Measurements from ENCODE around the gene ACOT12. TPM values are rescaled to one million over a fixed set of nuclear protein-coding genes. Genes with fewer than 3 reads are reported as not detected.

The ACOT12 gene
- total and polyA plus RNA-seq, 2 donors (not counting 3 experiments of a cell fraction or from before 2014, with no cell fraction given), result not detected

DNA sequence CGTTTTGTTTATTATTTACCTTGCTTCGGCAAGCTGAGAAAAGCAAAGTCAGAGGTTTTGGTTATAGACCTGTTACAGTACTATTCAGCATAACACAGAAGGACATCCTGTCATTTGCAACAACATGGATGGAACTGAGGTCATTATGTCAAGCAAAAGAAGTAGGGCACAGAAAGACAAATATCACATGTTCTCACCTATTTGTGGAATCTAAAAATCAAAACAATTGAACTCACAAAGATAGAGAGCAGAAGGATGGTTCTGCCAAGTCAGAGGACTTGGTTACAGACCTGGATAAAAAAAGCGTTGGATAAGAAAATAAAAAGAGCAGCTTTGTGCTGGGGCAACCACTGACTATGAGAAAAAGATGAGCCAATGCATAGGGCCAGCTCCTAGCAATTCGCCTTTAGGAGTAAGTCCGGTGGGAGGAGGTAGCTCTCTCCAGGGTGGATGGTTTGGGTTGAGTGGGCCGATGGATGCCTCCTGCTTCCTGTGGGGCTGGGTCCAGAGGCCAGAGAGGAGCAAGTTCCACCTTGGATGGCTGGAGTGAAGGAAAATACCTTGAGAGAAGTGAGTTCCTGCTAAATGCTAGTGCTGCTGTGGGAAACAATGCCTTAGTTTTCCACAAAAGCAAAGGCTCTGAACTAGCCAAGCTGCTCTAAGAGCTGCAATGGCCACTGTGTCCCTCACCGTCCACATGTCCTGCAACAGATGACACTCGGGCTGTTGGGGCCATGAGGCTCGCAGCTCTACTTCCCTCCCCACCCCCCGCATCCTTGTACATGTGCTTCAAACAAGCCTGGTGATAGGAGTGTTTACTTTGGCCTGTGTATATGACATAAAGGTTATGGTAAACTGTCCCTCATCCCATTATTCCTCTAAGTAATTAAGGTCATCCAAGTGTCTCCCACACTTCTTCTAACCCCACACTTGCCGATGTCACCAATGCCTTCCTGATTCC, 38.4 kb downstream of the ACOT12 start:
- H3K9ac ChIP-seq (replicated peaks; ENCODE audit: extremely low read depth, insufficient read depth, low read length), result no peak overlapping the region
- H3K9me1 ChIP-seq (replicated peaks; ENCODE audit: control insufficient read depth, extremely low read depth, insufficient read depth, low read length), result no peaks in the 10 kb centered on the region
- TF ChIP-seq FOS (IDR thresholded peaks at IDR 0.05; ENCODE audit: borderline replicate concordance, insufficient read depth, low read length), result no peak
- no peak for TF ChIP-seq JUN (IDR thresholded peaks at IDR 0.05; ENCODE audit: borderline replicate concordance, insufficient read depth, insufficient read length, low read depth)
- no peak for TF ChIP-seq EZH2 (IDR thresholded peaks at IDR 0.05; ENCODE audit: borderline replicate concordance, low read depth, low read length, severe bottlenecking)
- no peak for TF ChIP-seq POLR2A (IDR thresholded peaks at IDR 0.05; ENCODE audit: low read depth, low read length)
- TF ChIP-seq, protein P1, sequence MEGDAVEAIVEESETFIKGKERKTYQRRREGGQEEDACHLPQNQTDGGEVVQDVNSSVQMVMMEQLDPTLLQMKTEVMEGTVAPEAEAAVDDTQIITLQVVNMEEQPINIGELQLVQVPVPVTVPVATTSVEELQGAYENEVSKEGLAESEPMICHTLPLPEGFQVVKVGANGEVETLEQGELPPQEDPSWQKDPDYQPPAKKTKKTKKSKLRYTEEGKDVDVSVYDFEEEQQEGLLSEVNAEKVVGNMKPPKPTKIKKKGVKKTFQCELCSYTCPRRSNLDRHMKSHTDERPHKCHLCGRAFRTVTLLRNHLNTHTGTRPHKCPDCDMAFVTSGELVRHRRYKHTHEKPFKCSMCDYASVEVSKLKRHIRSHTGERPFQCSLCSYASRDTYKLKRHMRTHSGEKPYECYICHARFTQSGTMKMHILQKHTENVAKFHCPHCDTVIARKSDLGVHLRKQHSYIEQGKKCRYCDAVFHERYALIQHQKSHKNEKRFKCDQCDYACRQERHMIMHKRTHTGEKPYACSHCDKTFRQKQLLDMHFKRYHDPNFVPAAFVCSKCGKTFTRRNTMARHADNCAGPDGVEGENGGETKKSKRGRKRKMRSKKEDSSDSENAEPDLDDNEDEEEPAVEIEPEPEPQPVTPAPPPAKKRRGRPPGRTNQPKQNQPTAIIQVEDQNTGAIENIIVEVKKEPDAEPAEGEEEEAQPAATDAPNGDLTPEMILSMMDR (IDR thresholded peaks at IDR 0.05; ENCODE audit: extremely low read depth in 1 of 2, insufficient read depth in 1 of 2, low read depth in 1 of 2, low read length in 2 of 2), result no peak
- TF ChIP-seq, protein P2, sequence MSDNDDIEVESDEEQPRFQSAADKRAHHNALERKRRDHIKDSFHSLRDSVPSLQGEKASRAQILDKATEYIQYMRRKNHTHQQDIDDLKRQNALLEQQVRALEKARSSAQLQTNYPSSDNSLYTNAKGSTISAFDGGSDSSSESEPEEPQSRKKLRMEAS (IDR thresholded peaks at IDR 0.05; ENCODE audit: insufficient read depth, insufficient read length), result no peak
- no peak for TF ChIP-seq GATA2 (IDR thresholded peaks at IDR 0.05; ENCODE audit: insufficient read depth, insufficient read length, low read depth, low read length)
- no peak for TF ChIP-seq MYC (IDR thresholded peaks at IDR 0.05; ENCODE audit: low read depth, low read length)
- TF ChIP-seq POLR2AphosphoS5 (IDR thresholded peaks at IDR 0.05; ENCODE audit: insufficient read depth, low read depth, low read length), result no peak
- no TSS peak for BruUV-seq (replicated peaks)
- H3K79me2 ChIP-seq (ENCODE audit: control insufficient read depth, insufficient read depth, low read length), result no peaks in the 10 kb centered on the region
- dilution Hi-C loops (cut with MboI; ENCODE audit: extremely low pct_ligation_motif_present, low sequenced_read_pairs) (no loop called here), intact Hi-C loops (cut with micrococcal nuclease) (no loop called here)
- POLR2A ChIA-PET, result no interaction called here
- H3K36me3 ChIP-seq (ENCODE audit: control insufficient read depth in 2 of 2, extremely low read depth in 1 of 2, insufficient read depth in 2 of 2, low read length in 2 of 2), result no peaks in the 10 kb centered on the region
- FAIRE-seq (no peak), DNase-seq (ENCODE audit: low read depth, low spot score) (no peak)
- CTCF ChIA-PET, result no interaction called here
- H3K9me3 ChIP-seq (replicated peaks; ENCODE audit: control insufficient read depth, insufficient read depth, low read length), result no peaks in the 10 kb centered on the region
- peaks cover 0 to 2% of the 10 kb centered on the region in 2 experiments for H3K27me3 ChIP-seq (ENCODE audit: control insufficient read depth in 2 of 2, insufficient read depth in 2 of 2, low read length in 2 of 2)
- no peak overlapping the region for H3K27ac ChIP-seq (ENCODE audit: insufficient read depth, low read depth, low read length)
- no peaks in the 10 kb centered on the region for H3K4me1 ChIP-seq (ENCODE audit: control insufficient read depth, extremely low read depth, insufficient read depth, low read length)
- H3K4me3 ChIP-seq (replicated peaks in 1 of 3; ENCODE audit: insufficient read depth in 1 of 3, low read depth in 1 of 3, low read length in 3 of 3), result no peak overlapping the region
- no peak overlapping the region for H2AFZ ChIP-seq (ENCODE audit: low read depth, low read length)
- no peaks in the 10 kb centered on the region for H4K20me1 ChIP-seq (replicated peaks; ENCODE audit: control insufficient read depth, extremely low read depth, insufficient read depth, low read length)
- no peak overlapping the region for H3K4me2 ChIP-seq (ENCODE audit: insufficient read depth, low read length)
